ENCODE data around the gene CPNE5.

CPNE5 gene

DNA sequence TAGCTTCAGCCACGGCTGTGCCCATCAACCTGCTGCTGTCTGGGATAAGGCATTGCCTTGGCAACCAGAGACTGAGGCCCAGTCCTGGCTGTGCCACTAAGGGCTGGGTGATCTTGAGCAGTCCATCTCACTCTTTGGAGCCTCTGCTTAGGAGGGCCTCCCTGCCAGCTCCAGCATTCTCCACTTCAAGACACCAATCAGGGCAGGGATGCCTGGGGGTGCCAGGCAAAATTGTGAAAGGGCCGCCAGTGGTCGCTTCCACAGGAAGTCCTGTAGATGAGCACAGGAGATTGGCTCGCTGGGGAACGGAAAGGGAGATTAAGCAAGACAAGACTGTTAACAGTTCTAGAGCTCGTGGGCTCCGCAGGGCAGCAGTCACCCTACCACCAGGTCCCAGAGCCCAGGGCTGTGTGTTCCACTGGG is 141.8 kb downstream of the CPNE5 start, which contains the start of gene RAB44:
Gene RAB44, plus strand, starts transcription at position 346 of the 423 bp plus-strand sequence. CDS start 6,410 bp downstream, outside the sequence.
- DNase-seq, result no peak

DNA sequence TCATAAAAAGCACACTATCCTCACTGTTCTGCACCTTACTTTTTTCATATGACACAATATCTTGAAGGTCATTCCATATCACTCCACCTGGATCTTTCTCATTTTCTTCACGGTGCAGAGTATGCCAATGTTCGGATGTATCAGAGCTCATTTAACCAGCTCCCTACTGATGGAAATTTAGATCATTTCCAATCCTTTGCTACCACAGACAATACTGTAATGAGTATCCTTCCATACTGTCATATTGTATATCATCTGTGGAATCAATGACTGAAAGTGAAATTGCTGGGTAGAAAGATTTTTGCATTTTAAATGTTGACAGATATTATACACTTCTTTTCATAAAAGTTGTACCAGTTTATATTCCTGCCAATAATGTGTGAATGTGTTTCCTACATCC is 143.8 kb downstream of the CPNE5 start:
- DNase-seq, result no peak

DNA sequence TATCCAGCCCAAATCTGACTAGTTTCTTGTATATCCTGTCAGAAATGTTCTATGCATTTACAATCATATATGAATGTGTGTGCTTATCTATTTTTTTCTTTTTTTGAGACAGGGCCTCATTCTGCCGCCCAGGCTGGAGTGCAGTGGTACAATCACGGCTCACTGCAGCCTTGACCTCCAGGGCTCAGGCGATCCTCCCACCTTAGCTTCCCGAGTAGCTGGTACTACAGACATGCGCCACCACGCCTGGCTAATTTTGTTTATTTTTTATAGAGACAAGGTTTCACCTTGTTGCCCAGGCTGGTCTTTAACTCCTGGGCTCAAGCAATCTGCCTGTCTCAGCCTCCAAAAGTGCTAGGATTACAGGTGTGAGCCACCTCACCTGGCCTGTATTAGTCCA is 144.6 kb downstream of the CPNE5 start:
- DNase-seq, result no peak

DNA sequence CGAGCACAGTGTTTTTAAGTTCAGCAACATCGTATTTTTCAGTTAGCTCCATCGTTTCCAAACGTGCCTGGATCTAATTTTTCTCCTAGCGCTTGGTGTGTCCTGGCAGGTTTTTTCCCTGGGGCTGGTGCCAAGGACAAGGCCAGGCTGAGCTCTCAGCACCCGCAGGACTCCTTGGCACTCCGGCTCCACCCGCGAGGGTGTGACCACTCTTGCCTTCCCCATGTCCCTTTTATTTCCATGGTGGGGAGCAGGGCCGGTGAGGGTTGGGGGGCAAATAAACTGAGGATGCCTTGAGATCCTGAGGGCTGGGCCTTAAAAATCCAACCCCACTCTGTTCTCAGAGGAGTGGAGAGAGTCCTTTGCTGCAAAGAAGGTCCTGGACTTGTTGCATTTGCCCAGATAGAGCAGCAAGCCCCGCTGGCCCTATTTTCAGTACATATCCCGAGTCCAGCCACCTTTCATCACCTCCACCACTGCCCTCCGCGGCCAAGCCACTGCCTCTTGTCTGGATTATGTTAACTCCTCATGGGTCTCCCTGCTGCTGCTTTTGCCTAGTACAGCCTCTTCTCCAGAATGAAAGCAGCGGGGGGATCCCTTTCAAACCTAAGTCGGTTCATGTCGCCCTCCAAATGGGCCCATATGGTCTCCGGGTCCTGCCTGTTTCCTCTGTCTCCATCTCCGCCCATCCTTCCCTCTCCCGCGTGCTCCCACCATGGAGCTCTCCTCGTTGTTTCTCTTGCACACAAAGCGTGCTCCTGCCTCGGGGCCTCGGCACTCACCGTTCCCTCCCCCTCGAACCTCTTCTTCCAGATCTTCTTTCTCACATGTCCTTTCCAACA is 146.2 kb downstream of the CPNE5 start:
- DNase-seq, result no peak

DNA sequence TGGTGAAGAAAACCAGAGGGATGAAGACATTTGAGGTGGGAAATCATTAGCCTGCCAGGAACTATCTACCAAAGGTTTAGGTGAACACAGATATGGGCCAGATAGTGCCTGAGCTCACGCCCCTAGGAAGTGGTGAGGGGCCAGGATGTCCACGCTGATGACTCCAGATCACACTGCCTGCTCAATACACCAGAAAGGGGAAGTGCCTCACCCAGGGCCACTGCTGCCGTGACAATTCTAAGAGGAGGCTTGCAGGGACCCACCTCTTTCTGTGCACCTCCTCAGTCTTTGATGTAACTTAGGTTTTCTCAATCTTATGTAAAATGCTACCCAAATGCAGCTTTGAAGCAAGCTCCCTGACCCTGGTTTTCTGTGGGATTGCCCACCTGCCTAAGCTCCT is 147.0 kb downstream of the CPNE5 start:
- no peak for DNase-seq

DNA sequence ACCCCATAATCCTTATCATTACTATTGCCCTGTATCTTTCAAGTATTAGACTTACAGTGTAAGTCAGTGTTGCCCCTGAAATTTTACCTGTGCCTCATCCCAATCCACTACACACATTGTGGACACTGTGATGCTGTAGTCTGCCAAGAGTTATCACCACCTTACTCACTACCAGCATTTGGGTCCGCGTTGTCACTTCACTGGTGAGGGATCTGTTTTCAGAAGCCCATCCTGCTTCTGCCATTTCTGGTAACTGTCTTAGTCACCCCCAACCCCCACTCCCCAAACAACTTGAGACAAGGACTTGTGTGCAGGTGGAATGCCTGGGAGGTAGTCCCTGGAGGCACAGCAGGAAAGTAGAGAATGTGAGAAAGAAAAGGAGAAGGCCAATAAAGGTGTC is 147.6 kb downstream of the CPNE5 start:
- DNase-seq, result no peak

DNA sequence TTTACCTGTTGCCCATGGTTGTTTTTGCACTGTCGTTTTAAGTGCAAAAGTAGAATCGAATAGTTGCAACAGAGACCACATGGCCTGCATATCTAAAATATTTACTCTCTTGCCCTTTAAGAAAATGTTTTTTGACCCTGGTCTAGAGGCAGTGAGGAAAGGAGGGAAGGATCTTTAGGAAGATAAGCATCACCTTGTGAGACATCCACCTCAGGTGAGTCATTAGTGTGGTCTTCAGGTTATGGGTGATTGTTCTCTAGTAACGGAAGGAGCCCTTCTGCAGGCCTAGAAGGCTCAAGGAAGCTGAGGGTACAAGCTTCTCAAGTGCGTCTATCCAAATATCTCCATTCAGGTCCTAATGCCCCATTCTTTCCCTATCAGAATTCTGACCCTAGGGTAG is 148.2 kb downstream of the CPNE5 start:
- DNase-seq, result no peak

All from NCI-H1105 (cell line).